Activated CD4-positive, alpha-beta T cell treated with anti-CD3 and anti-CD28 coated beads, Interleukin-2, Interleukin-6, amounts not matched to agents 100 ng/mL and 50 ng/mL, durations not matched to agents 16 hours and 8 hours (primary cell): Measurements from ENCODE around the gene DDC.

Source experiments
- DNase-seq: peaks from one replicate; pipeline ENCODE4 v3.0.0-alpha.2; 2020

The DDC gene

GRCh38 chr7:50564640-50565558, at the start of gene DDC:
TSS of gene DDC (minus strand) at chr7:50565405. CDS start at chr7:50544085, 21,320 bp downstream.
- no peak for DNase-seq

GRCh38 chr7:50613473-50613872, 48.3 kb upstream of the DDC start:
- no peak for DNase-seq

- no peak for DNase-seq
These were observed 47.5 kb upstream of the DDC start for GRCh38 chr7:50612704-50613103.

GRCh38 chr7:50610521-50611277, 45.5 kb upstream of the DDC start:
- DNase-seq: peak; percentile 78

- DNase-seq: peak; percentile 55
These were observed 43.1 kb upstream of the DDC start for GRCh38 chr7:50608196-50608906.

GRCh38 chr7:50607524-50608125, 42.4 kb upstream of the DDC start:
- no peak for DNase-seq

- DNase-seq: no peak
These were observed 39.9 kb upstream of the DDC start for GRCh38 chr7:50605059-50605458.

- no peak for DNase-seq
These were observed 38.1 kb upstream of the DDC start for GRCh38 chr7:50603287-50603686.

GRCh38 chr7:50599385-50599784, 34.2 kb upstream of the DDC start:
- DNase-seq: no peak

- DNase-seq: no peak
These were observed 33.5 kb upstream of the DDC start for GRCh38 chr7:50598460-50599343.

- DNase-seq: no peak
These were observed 31.3 kb upstream of the DDC start for GRCh38 chr7:50596484-50596883.

- no peak for DNase-seq
These were observed 30.4 kb upstream of the DDC start for GRCh38 chr7:50595491-50596102.

GRCh38 chr7:50594734-50595485, 29.7 kb upstream of the DDC start:
- peak; percentile 81 for DNase-seq

GRCh38 chr7:50594136-50594535, 28.9 kb upstream of the DDC start:
- peak; percentile 39 for DNase-seq

GRCh38 chr7:50592940-50593339, 27.7 kb upstream of the DDC start:
- no peak for DNase-seq

- DNase-seq: no peak
These were observed 26.6 kb upstream of the DDC start for GRCh38 chr7:50591480-50592438.

GRCh38 chr7:50591098-50591479, 25.9 kb upstream of the DDC start:
- no peak for DNase-seq

GRCh38 chr7:50590535-50590934, 25.3 kb upstream of the DDC start:
- DNase-seq: no peak

GRCh38 chr7:50589364-50589763, 24.2 kb upstream of the DDC start:
- peak; percentile 56 for DNase-seq
